Measurements from ENCODE around the gene GEMIN7.

GEMIN7 gene

DNA sequence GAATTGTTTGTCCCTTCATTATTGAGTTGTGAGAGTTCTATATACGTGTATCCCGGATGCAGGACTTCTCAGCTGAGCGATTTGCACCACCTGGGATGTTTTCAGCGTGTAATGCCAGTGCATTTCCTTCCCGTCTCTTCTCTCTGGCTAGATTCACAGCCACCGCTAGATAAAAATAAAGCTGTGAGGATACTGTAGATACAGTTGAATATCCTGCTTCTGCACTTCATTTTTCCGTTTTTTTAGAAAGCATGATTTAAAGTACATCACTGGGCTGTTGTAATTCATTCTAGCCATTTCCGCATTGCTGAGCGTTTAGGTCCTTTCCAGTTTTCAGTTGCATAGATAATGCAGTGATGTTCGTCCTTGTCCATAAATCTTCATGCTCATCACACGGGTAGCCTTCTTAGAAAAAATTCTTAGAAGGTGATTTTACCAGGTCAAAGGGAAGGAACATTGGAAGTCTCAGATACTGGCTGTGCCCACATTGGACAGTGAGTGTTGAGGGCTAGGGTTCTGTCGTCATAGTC is 28.6 kb downstream of the GEMIN7 start:
- Histone ChIP-seq H3K36me3 (no peaks in the 10 kb centered on the region; the same call in 1 of the 2 replicates), H3K4me3 (ENCODE audit: low read depth, low read length) (no peak overlapping the region)
- TF ChIP-seq, protein P1, sequence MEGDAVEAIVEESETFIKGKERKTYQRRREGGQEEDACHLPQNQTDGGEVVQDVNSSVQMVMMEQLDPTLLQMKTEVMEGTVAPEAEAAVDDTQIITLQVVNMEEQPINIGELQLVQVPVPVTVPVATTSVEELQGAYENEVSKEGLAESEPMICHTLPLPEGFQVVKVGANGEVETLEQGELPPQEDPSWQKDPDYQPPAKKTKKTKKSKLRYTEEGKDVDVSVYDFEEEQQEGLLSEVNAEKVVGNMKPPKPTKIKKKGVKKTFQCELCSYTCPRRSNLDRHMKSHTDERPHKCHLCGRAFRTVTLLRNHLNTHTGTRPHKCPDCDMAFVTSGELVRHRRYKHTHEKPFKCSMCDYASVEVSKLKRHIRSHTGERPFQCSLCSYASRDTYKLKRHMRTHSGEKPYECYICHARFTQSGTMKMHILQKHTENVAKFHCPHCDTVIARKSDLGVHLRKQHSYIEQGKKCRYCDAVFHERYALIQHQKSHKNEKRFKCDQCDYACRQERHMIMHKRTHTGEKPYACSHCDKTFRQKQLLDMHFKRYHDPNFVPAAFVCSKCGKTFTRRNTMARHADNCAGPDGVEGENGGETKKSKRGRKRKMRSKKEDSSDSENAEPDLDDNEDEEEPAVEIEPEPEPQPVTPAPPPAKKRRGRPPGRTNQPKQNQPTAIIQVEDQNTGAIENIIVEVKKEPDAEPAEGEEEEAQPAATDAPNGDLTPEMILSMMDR (IDR thresholded peaks at IDR 0.05; ENCODE audit: low read depth, low read length): no peak

DNA sequence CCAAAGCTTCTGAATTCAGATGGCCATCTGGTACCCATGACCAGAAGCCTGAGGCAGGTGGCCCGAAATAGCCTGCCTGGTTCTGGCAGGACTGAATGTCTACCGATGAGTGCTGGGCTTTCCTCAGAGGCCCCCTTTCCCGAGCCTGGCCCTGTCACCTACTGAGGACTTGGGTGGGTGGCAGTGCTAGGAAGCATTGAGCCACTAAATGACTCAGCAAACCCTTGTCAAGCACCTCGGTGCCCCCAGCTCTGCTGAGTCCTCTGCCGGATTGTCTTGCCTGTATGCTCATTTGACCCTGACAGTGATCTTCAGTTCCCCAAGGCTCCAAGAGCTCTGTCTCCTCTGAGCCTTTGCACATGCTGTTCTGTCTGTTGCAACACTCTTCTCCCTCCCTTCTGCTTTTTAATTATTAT is 31.8 kb downstream of the GEMIN7 start:
- Histone ChIP-seq H3K36me3 (no peaks in the 10 kb centered on the region; the same call in 1 of the 2 replicates), H3K27me3 (ENCODE audit: insufficient read depth, low read depth, severe bottlenecking) (no peaks in the 10 kb centered on the region), H3K27ac (no peak overlapping the region), H3K9me3 (ENCODE audit: severe bottlenecking) (no peaks in the 10 kb centered on the region), H3K4me3 (ENCODE audit: low read depth, low read length) (no peak overlapping the region)
- TF ChIP-seq, protein P1 (IDR thresholded peaks at IDR 0.05; ENCODE audit: low read depth, low read length): no peak
- DNase-seq: no peak

More for the DNA sequence above, 28.6 kb downstream of the GEMIN7 start:
- no peaks in the 10 kb centered on the region for H3K9me3 ChIP-seq (ENCODE audit: severe bottlenecking)
- no peak overlapping the region for H3K27ac ChIP-seq
- no peaks in the 10 kb centered on the region for H3K27me3 ChIP-seq (ENCODE audit: insufficient read depth, low read depth, severe bottlenecking)
- DNase-seq: no peak

DNA sequence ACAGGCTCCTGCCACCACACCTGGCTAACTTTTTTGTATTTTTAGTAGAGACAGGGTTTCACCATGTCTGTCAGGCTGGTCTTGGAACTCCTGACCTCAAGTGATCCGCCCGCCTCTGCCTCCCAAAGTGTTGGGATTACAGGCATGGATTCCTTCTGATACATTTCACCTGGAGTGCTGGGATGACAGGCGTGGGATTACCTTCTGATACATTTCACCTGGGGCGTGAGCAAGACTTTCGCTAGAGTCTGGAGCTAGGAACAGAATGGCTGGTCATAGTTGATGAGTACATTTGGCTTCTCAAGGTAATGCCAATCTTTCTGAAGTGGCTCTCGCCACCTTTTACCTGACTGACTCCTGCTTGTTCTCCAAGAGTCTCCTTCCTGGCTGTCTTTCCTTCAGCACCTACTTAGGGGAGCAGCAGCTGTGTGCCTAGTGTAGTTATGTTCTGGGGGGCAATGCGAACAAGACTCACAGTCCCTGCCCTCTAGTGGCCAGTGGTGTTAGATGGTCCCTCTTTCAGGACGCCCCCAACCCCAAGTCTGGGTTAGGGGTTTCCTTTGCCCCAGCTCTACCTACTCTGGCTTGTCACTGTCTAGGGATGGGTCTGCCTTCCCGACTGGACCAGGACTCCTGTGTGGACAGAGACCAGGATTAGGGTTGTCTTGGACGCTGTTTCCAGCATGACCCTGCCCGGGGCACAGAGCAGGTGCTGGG is 33.2 kb downstream of the GEMIN7 start:
- no peak for DNase-seq
- Histone ChIP-seq H3K27me3 (ENCODE audit: insufficient read depth, low read depth, severe bottlenecking) (no peaks in the 10 kb centered on the region), H3K36me3 (no peaks in the 10 kb centered on the region; the same call in 1 of the 2 replicates), H3K27ac (no peak overlapping the region), H3K4me3 (ENCODE audit: low read depth, low read length) (no peak overlapping the region), H3K9me3 (ENCODE audit: severe bottlenecking) (no peaks in the 10 kb centered on the region)
- TF ChIP-seq, protein P1 (IDR thresholded peaks at IDR 0.05; ENCODE audit: low read depth, low read length): no peak

DNA sequence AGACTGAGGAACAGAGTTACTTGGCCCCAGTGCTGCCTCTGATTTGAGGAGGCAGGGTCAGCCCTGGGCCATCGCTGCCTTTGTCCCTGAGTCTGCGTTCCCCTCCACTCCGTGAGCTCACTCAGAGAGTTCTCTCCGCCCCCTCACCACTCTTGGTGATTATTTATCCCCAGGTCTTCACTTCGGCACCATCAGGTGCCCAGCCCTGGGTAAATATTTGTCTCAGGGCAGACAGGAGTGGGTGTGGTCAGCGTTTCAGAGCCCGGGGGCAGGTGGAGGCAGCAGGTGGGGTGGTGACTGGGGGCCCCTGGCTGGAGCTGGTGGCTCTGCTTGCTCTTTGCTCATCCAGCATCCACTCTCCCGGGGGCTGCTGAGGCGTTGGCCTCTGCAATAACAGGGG is 34.6 kb downstream of the GEMIN7 start:
- no peaks in the 10 kb centered on the region for H3K27me3 ChIP-seq (ENCODE audit: insufficient read depth, low read depth, severe bottlenecking)
- no peaks in the 10 kb centered on the region; the same call in 1 of the 2 replicates for H3K36me3 ChIP-seq
- no peaks in the 10 kb centered on the region for H3K9me3 ChIP-seq (ENCODE audit: severe bottlenecking)
- H3K27ac ChIP-seq: no peak overlapping the region
- TF ChIP-seq, protein P1 (IDR thresholded peaks at IDR 0.05; ENCODE audit: low read depth, low read length): no peak
- DNase-seq: no peak
- no peak overlapping the region for H3K4me3 ChIP-seq (ENCODE audit: low read depth, low read length)

DNA sequence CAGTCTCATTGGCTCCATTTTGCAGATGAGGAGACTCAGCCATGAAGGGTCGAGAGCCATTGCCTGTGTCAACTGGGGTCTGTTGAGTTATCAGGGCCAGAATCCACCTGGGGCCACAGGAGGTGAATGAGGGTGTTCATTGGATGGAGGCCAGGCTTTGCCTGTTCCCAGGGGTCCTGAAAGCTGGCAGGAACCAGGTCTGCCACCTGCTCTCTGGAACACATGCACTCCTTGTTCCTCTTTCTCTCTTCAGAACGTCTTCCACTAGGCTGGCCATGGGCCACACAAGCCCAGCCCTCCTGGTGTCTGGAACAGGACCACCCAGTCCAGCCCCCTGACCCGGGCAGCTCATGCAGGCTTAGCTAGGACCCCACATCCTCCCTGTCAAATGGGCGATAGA is 35.1 kb downstream of the GEMIN7 start:
- H3K36me3 ChIP-seq: no peaks in the 10 kb centered on the region; the same call in 1 of the 2 replicates
- TF ChIP-seq, protein P1 (IDR thresholded peaks at IDR 0.05; ENCODE audit: low read depth, low read length): no peak
- H3K27ac ChIP-seq: no peak overlapping the region
- no peaks in the 10 kb centered on the region for H3K9me3 ChIP-seq (ENCODE audit: severe bottlenecking)
- H3K4me3 ChIP-seq (ENCODE audit: low read depth, low read length): no peak overlapping the region
- no peaks in the 10 kb centered on the region for H3K27me3 ChIP-seq (ENCODE audit: insufficient read depth, low read depth, severe bottlenecking)
- DNase-seq: no peak
